ENCODE data around the gene FKBP1A. TPM values are rescaled to one million over a fixed set of nuclear protein-coding genes. Genes with fewer than 3 reads are reported as not detected.

FKBP1A gene
- total and polyA plus RNA-seq, 2 of the 4 experiments (the other 2 are of a cell fraction): 120 to 528 TPM

GRCh38 chr20:1388741-1389483, 3.9 kb downstream of the FKBP1A start:
- H3K27ac ChIP-seq (ENCODE audit: insufficient read depth, low read length): no peak overlapping the region

More at GRCh38 chr20:1388741-1389483, 3.9 kb downstream of the FKBP1A start:
- H3K27me3 ChIP-seq (ENCODE audit: control insufficient read depth, insufficient read depth, low read length): no peaks in the 10 kb centered on the region
- no peak for DNase-seq
- TF ChIP-seq CEBPB (IDR thresholded peaks at IDR 0.05; ENCODE audit: low read depth, low read length): no peak
- no peak for TF ChIP-seq RFX5 (IDR thresholded peaks at IDR 0.05; ENCODE audit: low read depth, low read length)
- no peak for TF ChIP-seq MXI1 (IDR thresholded peaks at IDR 0.05; ENCODE audit: borderline replicate concordance, low read depth, low read length)
- TF ChIP-seq BHLHE40 (IDR thresholded peaks at IDR 0.05; ENCODE audit: low read depth, low read length): no peak
- no peak for TF ChIP-seq MAZ (IDR thresholded peaks at IDR 0.05; ENCODE audit: borderline replicate concordance, low read depth, low read length)
- no peak for TF ChIP-seq NFE2L2 (IDR thresholded peaks at IDR 0.05; ENCODE audit: low read depth, low read length)
- TF ChIP-seq FOS (IDR thresholded peaks at IDR 0.05; ENCODE audit: low read depth, low read length): no peak
- TF ChIP-seq, protein P1, sequence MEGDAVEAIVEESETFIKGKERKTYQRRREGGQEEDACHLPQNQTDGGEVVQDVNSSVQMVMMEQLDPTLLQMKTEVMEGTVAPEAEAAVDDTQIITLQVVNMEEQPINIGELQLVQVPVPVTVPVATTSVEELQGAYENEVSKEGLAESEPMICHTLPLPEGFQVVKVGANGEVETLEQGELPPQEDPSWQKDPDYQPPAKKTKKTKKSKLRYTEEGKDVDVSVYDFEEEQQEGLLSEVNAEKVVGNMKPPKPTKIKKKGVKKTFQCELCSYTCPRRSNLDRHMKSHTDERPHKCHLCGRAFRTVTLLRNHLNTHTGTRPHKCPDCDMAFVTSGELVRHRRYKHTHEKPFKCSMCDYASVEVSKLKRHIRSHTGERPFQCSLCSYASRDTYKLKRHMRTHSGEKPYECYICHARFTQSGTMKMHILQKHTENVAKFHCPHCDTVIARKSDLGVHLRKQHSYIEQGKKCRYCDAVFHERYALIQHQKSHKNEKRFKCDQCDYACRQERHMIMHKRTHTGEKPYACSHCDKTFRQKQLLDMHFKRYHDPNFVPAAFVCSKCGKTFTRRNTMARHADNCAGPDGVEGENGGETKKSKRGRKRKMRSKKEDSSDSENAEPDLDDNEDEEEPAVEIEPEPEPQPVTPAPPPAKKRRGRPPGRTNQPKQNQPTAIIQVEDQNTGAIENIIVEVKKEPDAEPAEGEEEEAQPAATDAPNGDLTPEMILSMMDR (conservative IDR thresholded peaks at IDR 0.05; ENCODE audit: low read depth, low read length): no peak
- TF ChIP-seq SMC3 (IDR thresholded peaks at IDR 0.05; ENCODE audit: low read depth, low read length): no peak
- no peak for TF ChIP-seq MAFK (IDR thresholded peaks at IDR 0.05; ENCODE audit: low read depth, low read length)
- TF ChIP-seq, protein P2, sequence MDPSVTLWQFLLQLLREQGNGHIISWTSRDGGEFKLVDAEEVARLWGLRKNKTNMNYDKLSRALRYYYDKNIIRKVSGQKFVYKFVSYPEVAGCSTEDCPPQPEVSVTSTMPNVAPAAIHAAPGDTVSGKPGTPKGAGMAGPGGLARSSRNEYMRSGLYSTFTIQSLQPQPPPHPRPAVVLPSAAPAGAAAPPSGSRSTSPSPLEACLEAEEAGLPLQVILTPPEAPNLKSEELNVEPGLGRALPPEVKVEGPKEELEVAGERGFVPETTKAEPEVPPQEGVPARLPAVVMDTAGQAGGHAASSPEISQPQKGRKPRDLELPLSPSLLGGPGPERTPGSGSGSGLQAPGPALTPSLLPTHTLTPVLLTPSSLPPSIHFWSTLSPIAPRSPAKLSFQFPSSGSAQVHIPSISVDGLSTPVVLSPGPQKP (IDR thresholded peaks at IDR 0.05; ENCODE audit: borderline replicate concordance, low read depth, low read length): no peak
- H2AFZ ChIP-seq (replicated peaks; ENCODE audit: low read length, poor library complexity): no peak overlapping the region
- no peak for ATAC-seq (ENCODE audit: low read depth)
- H4K20me1 ChIP-seq (ENCODE audit: insufficient read depth, low read length): peaks cover 83% of the 10 kb centered on the region
- dilution Hi-C loops (cut with HindIII; ENCODE audit: low sequenced_read_pairs, unreplicated experiment): no loop called here
- H3K36me3 ChIP-seq (ENCODE audit: control insufficient read depth, insufficient read depth, low read length): peaks cover 7% of the 10 kb centered on the region
- intact Hi-C loops (cut with micrococcal nuclease): no loop called here
- no peak overlapping the region for H2BK5ac ChIP-seq (ENCODE audit: low read depth, low read length, poor library complexity, severe bottlenecking)
- H2AK9ac ChIP-seq (replicated peaks; ENCODE audit: low read depth, low read length, poor library complexity): no peak overlapping the region
- H3K4me3 ChIP-seq (ENCODE audit: insufficient read depth, low read depth, low read length): no peak overlapping the region
- H3K4me2 ChIP-seq (ENCODE audit: low read depth, low read length): no peak overlapping the region
- H4K8ac ChIP-seq (ENCODE audit: low read depth in 2 of 2, low read length in 2 of 2): no peak overlapping the region
- POLR2A ChIA-PET (ENCODE audit: unreplicated experiment): no interaction called here
- no peak overlapping the region for H3K14ac ChIP-seq (replicated peaks; ENCODE audit: low read depth, low read length)
- peaks cover 10 to 88% of the 10 kb centered on the region in 2 experiments; a peak in 3 of 4 replicates for H3K79me1 ChIP-seq (ENCODE audit: low read depth in 1 of 2, low read length in 2 of 2)
- H2BK20ac ChIP-seq (ENCODE audit: low read depth, low read length): no peak overlapping the region
- H2BK15ac ChIP-seq (ENCODE audit: low read depth, low read length): no peak overlapping the region
- BruUV-seq (replicated peaks): no TSS peak
- H3K4me1 ChIP-seq (ENCODE audit: control insufficient read depth, insufficient read depth, low read length): peaks cover 26% of the 10 kb centered on the region
- CTCF ChIA-PET: no interaction called here
- no peak overlapping the region for H3K18ac ChIP-seq (ENCODE audit: low read depth, low read length)
- in situ Hi-C loops (cut with MboI; ENCODE audit: low sequenced_read_pairs): no loop called here
- no peak overlapping the region for H2AK5ac ChIP-seq (ENCODE audit: low read depth, low read length)
- no peaks in the 10 kb centered on the region for H3K9me3 ChIP-seq (ENCODE audit: control insufficient read depth, insufficient read depth, low read length)
- 0 out of 2 replicates have a peak overlapping the region, but pooled peaks have one; percentile 0 for H3K4ac ChIP-seq (ENCODE audit: low read depth, low read length)
- H3K9ac ChIP-seq (ENCODE audit: low read depth, low read length): no peak overlapping the region
- no peak overlapping the region for H3K56ac ChIP-seq (ENCODE audit: extremely low read depth, insufficient read depth, low read length)
- no peak overlapping the region for H2BK120ac ChIP-seq (ENCODE audit: low read depth, low read length)
- no peak overlapping the region; the same call in 1 of the 2 replicates for H4K91ac ChIP-seq (ENCODE audit: insufficient read depth, low read depth, low read length)
- 0 out of 2 replicates have a peak overlapping the region, but pooled peaks have one; percentile 17 for H3K23ac ChIP-seq (ENCODE audit: low read depth, low read length)
- no peak overlapping the region for H4K5ac ChIP-seq (ENCODE audit: low read depth, low read length)
- H3K9me1 ChIP-seq (ENCODE audit: insufficient read depth, low read length): peaks cover 48% of the 10 kb centered on the region
- WGBS, 2 experiments (ENCODE audit: extremely low coverage in 2 of 2, insufficient read length in 1 of 2): 70% methylated on average over 5 of the region's 10 CpGs; no CpG with 5 or more reads in 1 of the 2 experiments
